GM19328 (cell line): ENCODE data around the gene BRIX1.

Experiments
- ATAC-seq: cut with Tn5 transposase; IDR thresholded peaks from one replicate; pipeline ENCODE4 v1.9.1; 2021; ENCODE audit warnings: mild to moderate bottlenecking, moderate library complexity; ENCODE audit not compliant: unreplicated experiment

BRIX1 gene, protein sequence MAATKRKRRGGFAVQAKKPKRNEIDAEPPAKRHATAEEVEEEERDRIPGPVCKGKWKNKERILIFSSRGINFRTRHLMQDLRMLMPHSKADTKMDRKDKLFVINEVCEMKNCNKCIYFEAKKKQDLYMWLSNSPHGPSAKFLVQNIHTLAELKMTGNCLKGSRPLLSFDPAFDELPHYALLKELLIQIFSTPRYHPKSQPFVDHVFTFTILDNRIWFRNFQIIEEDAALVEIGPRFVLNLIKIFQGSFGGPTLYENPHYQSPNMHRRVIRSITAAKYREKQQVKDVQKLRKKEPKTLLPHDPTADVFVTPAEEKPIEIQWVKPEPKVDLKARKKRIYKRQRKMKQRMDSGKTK

DNA sequence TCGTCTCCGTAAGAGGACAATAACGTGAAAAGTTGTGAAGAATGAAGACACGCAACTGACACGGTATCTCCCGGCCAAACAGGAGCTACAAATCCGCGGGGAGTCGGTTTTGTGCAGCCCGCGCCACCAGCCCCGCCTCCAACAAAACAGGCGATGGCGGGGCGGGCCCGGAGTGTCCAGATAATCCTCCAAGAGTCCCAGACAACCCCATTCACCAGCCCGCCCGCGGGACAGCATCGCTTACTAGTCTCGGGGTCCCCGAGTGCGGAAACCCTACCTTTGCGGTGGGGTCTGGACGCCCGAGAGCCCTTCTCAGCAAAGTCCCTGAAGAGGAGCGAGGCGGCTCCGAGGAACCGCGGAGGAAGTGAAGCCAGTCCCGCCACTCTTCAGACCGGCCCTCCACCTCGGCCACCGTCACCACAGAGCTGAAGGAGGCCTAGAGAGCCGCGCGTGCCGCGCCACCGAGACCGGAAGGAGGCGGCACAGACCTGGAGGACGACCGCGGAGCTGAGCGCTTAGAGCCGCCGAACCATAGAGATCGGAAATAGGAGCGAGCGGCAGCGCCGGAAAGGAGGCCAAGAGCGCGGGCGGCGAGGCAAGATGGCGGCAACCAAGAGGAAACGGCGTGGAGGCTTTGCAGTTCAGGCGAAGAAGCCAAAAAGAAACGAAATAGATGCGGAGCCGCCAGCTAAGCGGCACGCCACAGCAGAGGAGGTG is at the start of gene BRIX1, which contains the start of gene RAD1:
Gene BRIX1, plus strand, starts transcription at position 573 of the 717 bp plus-strand sequence. Its CDS starts 28 bp downstream, at position 601.
Gene RAD1, minus strand, starts transcription at position 366 of the 717 bp plus-strand sequence. CDS start 612 bp downstream, outside the sequence.
- ATAC-seq: peak; percentile 99

DNA sequence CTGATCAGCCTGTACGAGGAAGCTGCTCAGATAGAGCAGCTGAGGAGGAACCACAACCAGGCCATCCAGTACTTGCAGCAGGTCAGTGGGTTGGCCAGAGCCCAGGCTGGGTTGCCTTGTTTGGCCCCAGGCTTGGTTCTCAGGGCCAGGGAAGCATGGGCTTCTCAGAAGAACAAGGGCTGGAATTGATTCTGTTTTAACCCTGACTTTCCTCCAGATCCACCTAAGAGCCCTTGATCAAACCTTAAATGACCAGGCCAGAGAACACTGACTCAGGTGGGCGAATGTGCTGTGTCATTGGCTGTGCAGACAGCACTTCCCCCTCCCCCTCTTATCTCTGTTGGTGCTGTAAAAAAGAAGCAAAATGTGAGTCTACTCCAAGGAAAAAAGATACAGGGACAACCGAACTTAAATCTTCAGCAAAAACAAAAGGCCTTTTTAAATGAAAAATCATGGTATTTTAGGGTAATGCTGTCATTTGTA is 48.5 kb upstream of the BRIX1 start:
- ATAC-seq: no peak

DNA sequence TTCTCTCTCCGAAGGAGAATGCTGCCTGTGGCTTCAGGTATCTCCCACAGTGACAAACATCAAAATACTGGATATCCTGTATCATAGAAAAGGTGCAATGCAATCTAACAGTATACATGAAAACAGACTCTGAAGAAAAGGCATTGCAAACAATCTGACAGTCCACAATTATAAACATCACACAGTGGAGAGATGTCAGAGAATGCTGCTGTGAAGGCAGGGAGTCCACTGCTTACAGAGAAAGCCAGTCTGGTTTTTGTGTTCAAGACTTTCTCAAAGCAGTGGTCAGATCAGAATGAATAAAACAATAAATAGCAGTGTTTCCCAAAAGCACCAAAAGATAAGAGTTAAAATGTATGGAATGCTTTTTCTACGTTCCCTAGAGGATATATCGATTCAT is 47.9 kb upstream of the BRIX1 start:
- no peak for ATAC-seq

DNA sequence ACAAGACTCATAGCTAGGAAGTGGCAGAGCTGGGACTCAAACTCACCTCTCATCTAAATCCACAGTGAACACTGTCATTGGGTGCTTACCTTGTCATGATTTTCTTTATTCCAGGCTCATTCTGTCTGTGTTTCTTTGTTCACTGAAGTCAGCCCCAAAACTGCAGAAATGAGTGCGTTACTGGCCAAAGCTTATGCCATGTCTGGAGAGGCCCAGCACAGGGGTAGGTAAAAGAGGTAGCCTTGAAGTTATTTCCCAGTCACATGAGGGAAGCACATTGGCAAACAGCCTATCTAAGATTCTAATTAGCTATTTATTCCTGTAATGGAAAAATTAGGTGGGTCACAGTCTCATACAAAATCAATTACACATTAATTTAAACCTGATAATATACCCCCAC is 46.7 kb upstream of the BRIX1 start:
- ATAC-seq: no peak

DNA sequence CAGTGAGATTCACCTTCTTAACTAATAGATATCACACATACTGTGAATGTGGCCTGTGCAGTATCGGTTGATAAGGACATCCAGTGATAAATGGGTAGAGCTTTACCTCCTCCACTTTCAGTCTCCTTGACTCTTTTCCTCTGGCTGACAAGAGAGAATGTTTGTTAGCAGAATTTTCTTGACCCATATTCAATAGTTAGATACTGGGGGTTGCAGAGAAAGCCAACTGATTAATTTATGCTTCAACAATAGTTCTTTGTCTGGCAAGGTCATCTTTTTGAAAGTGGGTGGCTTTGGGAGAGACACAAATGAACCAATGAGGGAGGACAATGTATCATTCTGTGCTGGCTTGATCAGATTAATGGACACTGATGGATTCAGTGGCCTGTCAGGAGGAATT is 46.3 kb upstream of the BRIX1 start:
- ATAC-seq: no peak

DNA sequence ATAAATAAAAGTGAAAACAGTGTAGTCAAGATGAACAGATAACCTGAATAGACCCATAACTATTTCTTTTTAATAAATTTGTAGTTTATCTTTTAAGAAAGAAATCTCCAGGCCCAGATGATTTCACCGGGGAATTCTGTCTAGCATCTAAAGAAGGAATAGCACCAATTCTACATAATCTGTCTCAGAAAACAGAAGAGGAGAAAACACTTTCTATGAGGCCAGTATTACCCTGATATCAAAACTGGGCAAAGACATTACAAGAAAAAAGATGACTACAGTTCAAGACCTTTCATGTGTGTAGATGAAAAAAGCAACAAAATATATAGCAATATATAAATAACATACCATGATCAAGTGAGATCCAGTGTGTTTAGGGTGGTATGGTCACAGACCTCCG is 45.1 kb upstream of the BRIX1 start:
- ATAC-seq: no peak

DNA sequence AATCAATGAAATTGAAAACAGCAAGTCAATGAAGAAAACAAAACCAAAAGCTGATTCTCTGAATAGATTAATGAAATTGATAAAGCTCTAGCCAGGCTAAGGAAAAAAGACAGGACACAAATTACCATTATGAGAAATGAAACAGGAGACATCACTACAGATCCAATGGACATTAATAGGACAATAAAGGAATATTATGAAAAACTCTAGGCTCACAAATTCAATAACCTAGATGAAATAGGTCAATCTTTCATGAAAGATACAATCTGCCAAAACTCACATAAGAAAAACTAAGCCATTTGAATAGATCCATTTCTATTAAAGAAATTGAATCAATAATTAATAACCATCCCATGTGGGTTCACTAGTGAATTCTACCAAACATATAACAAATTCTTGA is 39.2 kb upstream of the BRIX1 start:
- ATAC-seq: no peak

DNA sequence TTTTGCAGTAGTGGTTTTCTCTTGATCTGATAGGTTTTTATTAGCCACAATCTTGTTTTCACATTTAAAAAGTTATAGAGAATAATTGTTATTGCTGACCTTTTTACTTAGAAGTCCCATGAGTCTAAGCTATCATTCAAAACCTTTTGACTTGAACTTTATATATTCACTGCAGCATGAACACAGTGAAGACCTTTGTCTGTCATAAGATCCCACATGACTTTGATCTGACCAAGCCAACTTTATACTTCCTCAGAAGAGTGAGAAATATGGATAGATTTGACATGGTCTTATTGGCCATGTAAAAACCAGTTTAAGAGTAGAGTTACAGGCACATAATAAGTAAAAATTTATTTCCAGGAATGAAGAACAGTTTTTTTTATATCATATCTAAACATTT is 34.3 kb upstream of the BRIX1 start:
- no peak for ATAC-seq

DNA sequence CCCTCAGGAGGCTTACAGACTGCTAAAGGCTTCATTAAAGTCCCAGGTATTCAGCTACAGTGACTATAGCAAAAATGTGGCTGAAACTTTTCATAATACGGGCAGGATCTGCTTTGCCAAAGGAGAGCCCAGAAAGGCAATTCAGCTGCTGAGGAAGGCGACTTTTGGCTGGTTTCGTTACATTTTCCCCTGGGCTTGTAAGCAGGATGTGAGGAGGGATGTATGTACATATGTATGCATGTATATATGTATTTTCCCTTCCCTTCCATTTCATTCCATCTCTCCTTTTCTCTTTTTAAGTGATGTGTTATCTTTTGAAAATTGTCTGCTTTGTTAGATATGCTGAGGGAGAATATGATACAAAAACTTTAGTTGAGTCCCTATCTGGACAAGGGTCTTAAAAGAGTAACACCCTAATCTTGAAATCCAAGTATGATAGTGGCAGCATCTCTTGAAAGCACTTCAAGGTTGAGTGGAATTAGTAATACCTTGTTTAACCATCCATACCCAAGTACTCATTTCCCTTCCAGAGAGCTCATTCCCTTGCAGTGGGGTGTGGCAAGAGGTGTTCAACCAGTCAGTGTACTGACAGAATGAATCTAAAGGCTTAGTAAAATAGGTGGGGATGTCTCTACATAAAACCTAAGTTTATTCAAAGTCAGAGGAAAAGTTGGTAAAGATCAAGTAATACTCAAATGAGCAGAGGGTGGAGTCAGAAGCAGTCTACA is 29.0 kb upstream of the BRIX1 start:
- ATAC-seq: no peak

DNA sequence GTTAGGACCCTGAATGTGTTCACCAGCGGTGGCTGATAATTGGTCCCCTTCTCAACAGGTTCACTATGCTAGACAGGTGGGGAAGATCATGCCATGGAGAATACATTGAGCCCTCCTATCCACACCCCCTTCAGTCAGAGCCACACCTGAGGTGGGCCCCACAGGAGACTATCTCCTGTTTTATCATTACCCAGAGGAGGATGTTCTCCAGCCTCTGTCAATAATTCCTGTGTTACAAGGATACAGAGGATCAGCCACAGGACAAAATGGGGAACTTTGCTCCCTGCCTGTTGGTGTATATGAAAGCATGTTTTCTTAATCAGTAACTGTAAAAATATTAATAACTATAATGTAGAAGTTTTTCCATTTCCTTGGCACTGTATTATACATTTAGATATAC is 26.1 kb upstream of the BRIX1 start:
- ATAC-seq: no peak

DNA sequence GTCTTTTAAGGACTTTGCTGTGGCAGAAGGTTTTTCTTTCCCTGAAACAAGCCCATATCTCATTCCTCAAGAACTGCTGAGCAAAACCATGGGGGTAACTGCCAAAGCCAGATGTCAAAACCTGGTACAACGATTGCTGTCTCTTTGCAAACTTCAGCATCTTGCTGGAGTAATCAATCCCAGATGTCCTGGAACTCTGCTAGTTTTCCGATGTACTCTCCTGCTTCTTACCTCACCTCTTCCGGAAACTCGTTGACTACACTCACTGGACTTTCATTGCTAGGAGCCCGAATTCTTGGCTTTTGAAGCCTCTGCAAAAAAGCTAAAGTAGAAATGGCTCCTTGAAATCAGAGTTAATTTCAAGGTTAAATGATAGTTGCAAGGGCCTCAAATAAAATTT is 23.5 kb upstream of the BRIX1 start:
- ATAC-seq: no peak

DNA sequence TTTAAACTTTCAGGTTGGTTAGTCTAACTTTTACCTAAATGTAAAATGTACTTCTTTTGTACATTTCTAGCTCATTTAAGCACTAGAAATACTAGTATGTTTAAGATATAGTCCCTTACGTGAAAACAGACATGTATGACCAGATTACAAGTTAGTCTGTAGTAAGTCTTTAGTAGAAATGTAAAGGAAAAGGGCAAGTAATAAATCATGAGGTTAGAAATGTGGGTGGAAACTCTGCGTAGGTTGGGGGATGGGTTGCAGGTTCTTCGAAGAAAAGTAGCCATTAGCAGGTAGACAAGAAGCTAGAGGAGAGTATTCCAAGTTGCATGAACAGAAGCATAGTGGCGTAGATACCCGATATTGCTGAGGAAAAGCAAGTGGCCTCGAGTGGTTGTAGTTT is 23.1 kb upstream of the BRIX1 start:
- no peak for ATAC-seq

DNA sequence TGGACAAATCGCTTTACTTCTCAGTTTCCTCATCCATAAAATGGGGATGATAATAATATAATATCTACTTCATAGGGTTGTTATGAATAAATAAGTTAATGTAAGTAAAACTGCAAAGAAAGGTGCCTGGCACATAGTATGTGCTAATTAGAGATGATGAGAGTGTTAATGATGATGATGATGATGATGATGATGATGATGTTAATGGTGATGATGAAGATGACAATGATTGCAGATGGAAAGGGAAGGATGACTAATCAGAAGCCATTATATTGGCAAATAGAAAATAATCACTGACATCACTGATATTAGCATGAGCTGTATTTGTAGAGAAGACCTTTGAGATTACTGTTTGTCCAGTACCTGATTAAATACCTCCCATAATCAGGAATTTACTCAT is 20.8 kb upstream of the BRIX1 start:
- no peak for ATAC-seq

DNA sequence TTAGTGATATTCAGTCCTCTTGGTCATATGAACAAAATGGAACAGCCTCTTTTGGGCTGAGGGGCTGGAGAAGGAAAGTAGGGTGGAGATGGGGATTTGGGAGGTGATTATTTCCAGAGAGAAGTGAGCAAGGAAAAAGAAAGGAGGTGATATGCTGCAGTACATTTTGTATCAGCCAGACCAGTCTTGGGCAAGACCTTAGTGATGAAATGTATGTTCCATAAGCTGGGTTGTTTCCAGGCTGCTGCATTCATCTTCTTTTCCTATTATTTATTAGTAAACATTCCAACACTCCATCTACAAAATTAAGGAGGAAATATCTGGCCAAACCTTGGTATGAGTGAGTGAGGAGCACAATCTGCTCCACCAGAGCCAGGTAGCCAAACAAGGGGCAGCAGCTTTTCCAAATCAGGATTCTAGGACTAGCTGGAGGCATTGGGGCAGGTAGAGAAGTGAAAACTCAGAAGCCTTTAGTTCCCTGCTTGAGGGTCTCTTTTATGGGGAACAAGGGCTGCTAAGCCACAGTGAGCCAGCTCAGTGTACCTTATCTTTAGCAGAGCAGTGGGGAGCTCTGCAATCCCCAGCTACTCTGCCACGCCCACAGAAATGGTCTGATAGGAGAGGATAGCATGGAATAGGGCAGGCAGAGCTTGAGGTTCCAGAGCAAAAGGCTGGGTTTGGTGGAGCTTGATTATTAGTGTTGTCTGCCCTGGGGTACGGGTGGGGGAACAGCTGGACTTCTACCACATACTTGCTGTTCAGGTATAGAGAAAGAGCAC is 19.7 kb upstream of the BRIX1 start:
- no peak for ATAC-seq

DNA sequence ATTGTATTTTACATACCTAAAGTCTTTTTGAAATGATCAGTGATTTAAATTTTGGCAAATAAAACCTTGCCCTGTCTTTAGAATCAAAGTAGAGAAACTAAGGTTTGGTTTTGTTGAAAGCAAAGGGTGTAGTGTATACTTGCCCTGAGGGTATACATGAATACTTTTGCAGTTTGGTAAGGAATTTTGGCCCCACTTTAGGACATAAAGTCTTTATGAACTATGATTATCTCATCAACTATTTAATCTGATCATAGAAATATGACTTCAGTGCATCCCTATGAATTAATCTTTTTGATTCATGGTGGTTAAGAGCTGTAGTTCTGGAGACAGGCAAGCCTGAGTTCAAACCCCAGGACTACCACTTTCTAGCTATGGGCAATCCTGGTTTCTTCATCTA is 17.9 kb upstream of the BRIX1 start:
- no peak for ATAC-seq

DNA sequence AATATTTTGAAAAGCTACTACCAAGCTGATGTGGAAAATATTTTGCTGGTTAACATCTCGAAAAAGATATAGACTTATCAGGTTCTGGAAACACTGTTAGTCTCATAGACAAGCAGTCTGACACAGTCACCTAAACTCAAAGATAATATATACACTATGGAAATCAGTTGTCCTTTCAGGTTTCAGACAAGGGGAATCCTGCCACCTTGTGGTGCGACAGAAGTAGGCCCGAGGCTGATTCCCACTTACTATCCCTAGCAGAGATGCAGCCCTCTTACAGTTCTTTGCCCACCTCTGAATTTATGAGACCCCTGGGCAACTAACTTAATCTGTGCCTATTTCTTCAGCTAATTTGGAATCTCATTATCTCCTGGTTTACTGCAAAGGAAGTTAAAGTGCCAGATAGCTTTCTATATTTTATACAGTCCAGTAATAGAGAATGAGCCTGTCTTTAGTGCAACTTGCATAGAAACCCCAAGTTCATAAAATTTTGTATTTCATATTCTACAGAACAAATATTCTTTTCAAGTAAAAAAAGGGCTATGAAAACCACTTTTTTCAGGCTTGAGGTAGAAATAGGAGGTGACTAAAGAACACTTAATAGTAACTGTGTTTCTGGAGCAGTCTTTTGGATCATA is 17.1 kb upstream of the BRIX1 start:
- ATAC-seq: peak; percentile 59

DNA sequence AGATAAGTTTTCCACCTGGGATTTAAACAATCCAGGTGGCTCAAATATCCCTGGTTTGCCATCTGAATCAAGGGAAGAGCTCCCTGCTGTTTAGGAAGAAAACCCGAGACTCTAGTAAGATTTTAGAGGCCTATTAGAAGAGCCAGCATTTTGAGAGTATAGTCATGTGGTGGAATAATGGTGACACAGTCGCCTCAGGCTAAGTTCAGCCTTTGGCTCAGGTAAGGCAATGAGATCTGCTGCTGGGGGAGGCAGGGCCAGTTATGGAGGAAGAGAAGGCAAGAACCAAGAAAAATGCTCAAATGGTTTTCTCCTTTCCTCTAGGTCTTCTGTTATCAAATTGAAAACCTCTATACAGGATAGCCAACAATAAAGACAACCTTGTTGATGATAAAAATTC is 16.4 kb upstream of the BRIX1 start:
- no peak for ATAC-seq

DNA sequence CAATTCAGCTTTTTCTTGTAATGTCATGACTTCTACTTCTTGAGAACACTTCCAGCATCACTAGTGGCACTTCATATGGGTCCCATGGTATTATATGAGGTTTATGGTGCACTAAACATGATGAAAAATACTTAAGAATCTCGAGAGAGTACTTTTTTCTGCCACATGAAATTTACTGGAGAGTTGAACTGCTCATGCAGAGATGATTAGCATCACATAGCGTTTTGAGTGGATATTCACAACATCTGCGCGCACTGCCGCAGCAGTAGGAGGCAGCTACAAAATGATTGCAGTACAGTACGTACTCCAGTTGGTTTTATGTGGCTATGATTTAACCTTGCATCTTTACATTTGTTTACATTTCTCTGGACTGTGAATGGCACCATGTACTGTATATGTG is 14.9 kb upstream of the BRIX1 start:
- no peak for ATAC-seq

DNA sequence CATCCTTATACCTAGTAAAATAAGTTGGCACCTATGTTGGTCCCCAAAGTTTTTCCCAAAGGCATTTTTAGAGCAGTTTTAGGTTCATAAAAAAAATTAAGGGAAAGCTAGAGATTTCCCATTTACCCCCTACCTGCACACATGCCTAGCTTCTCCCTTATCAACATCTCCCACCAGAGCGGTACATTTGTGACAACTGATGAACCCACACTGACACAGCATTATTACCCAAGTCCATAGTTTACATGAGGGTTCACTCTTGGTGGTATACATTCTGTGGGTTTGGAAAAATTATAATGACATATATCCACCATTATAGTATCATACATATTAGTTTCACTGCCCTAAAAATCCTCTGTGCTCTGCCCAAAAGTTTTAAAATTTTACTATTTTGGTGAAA is 12.3 kb upstream of the BRIX1 start:
- ATAC-seq: no peak

DNA sequence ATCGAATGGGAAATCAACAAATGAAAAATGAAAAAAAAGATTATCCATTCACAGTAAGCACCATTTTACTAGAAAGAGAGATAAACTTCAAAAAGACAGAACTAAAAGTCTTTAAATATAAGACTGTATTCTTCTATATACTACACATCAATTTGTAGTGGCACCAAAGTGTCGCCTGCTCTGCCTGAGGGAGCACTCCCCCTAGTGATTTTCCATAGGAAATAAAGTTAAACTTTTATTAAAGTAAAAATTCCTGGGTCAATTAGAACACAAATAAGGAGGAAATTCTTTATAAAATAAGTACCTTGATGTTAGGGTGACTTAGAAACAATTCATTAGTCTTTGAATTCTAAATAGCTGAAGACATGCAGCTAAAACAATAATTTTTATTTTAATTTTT is 9.9 kb upstream of the BRIX1 start:
- ATAC-seq: no peak
